DMS153 treated with DMSO at 0.1 percent for 48 hours (cell line): Measurements from ENCODE around the gene WAPL.

Source experiments
- DNase-seq: peaks from one replicate; lab custom pipeline; 2025; ENCODE audit not compliant: unreplicated experiment; lab: John Stamatoyannopoulos, UW

Gene WAPL

GRCh38 chr10:86413046-86413728, 108.4 kb downstream of the WAPL start:
- DNase-seq = no peak

GRCh38 chr10:86411852-86412560, 109.6 kb downstream of the WAPL start:
- no peak for DNase-seq

- no peak for DNase-seq
These were observed 110.2 kb downstream of the WAPL start for GRCh38 chr10:86411281-86411841.

GRCh38 chr10:86410542-86411124, 111.0 kb downstream of the WAPL start:
- DNase-seq = no peak

- DNase-seq = no peak
These were observed 112.4 kb downstream of the WAPL start for GRCh38 chr10:86409183-86409582.

- DNase-seq = no peak
These were observed 118.3 kb downstream of the WAPL start for GRCh38 chr10:86403183-86403797.

GRCh38 chr10:86402283-86402941, 119.2 kb downstream of the WAPL start:
- DNase-seq = peak; percentile 13

- DNase-seq = no peak
These were observed 119.9 kb downstream of the WAPL start for GRCh38 chr10:86401588-86402282.

GRCh38 chr10:86400705-86401587, 120.6 kb downstream of the WAPL start:
- no peak for DNase-seq

GRCh38 chr10:86399879-86400704, 121.5 kb downstream of the WAPL start:
- peak; percentile 85 for DNase-seq

- no peak for DNase-seq
These were observed 122.1 kb downstream of the WAPL start for GRCh38 chr10:86399514-86399878.

GRCh38 chr10:86397120-86397519, 124.5 kb downstream of the WAPL start:
- no peak for DNase-seq

- no peak for DNase-seq
These were observed 127.6 kb downstream of the WAPL start for GRCh38 chr10:86393862-86394455.

- no peak for DNase-seq
These were observed 128.2 kb downstream of the WAPL start for GRCh38 chr10:86393362-86393761.

- no peak for DNase-seq
These were observed 128.9 kb downstream of the WAPL start for GRCh38 chr10:86392723-86393094.

GRCh38 chr10:86391986-86392722, 129.4 kb downstream of the WAPL start:
- DNase-seq = no peak

- DNase-seq = no peak
These were observed 130.3 kb downstream of the WAPL start for GRCh38 chr10:86391236-86391840.
